Measurements from ENCODE around the gene OR56A4. TPM values are rescaled to one million over a fixed set of nuclear protein-coding genes. Genes with fewer than 3 reads are reported as not detected.

OR56A4 gene
- total RNA-seq, 1 experiment from 2014 or later: not detected

DNA sequence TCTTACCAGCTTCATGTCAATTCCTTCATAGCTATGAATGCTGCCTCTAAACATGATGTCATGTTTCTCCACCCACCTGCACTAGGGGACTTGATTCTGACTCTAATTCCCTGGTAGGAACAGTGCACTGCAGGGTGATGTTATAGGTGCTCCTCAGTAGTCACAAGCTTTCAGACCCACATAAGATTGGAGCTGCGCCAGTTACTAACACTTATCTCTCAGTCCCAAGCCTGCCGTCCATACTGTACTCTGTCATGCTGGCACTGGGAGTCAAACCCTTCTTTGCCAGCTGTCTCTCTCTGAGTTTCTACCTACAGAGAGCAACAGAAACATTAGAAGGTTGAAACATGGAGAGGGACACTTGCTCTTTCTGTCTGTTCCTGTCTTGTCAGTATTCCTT is 18.3 kb upstream of the OR56A4 start:
- Histone ChIP-seq H3K9me3 (ENCODE audit: control insufficient read depth, insufficient read depth, low read depth, low read length) (no peaks in the 10 kb centered on the region), H3K4me1 (ENCODE audit: control insufficient read depth, insufficient read depth, low read length) (no peaks in the 10 kb centered on the region), H3K27me3 (ENCODE audit: control insufficient read depth, insufficient read depth, low read length) (peaks cover 8% of the 10 kb centered on the region), H3K27ac (ENCODE audit: low read length) (no peak overlapping the region), H3K4me3 (ENCODE audit: low read depth in 2 of 2, low read length in 2 of 2) (no peak overlapping the region), H3K36me3 (ENCODE audit: control insufficient read depth, insufficient read depth, low read length) (no peaks in the 10 kb centered on the region)
- TF ChIP-seq POLR2AphosphoS5 (IDR thresholded peaks at IDR 0.05; ENCODE audit: low read depth, low read length): no peak
- TF ChIP-seq, protein P1, sequence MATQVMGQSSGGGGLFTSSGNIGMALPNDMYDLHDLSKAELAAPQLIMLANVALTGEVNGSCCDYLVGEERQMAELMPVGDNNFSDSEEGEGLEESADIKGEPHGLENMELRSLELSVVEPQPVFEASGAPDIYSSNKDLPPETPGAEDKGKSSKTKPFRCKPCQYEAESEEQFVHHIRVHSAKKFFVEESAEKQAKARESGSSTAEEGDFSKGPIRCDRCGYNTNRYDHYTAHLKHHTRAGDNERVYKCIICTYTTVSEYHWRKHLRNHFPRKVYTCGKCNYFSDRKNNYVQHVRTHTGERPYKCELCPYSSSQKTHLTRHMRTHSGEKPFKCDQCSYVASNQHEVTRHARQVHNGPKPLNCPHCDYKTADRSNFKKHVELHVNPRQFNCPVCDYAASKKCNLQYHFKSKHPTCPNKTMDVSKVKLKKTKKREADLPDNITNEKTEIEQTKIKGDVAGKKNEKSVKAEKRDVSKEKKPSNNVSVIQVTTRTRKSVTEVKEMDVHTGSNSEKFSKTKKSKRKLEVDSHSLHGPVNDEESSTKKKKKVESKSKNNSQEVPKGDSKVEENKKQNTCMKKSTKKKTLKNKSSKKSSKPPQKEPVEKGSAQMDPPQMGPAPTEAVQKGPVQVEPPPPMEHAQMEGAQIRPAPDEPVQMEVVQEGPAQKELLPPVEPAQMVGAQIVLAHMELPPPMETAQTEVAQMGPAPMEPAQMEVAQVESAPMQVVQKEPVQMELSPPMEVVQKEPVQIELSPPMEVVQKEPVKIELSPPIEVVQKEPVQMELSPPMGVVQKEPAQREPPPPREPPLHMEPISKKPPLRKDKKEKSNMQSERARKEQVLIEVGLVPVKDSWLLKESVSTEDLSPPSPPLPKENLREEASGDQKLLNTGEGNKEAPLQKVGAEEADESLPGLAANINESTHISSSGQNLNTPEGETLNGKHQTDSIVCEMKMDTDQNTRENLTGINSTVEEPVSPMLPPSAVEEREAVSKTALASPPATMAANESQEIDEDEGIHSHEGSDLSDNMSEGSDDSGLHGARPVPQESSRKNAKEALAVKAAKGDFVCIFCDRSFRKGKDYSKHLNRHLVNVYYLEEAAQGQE (IDR thresholded peaks at IDR 0.05; ENCODE audit: insufficient read depth in 1 of 2, low read depth in 2 of 2, low read length in 1 of 2): no peak
- no peak for TF ChIP-seq TCF7L2 (IDR thresholded peaks at IDR 0.05; ENCODE audit: low read depth, low read length)
- TF ChIP-seq SIN3A (IDR thresholded peaks at IDR 0.05; ENCODE audit: borderline replicate concordance, insufficient read depth, low read depth, low read length): no peak
- TF ChIP-seq, protein P2, sequence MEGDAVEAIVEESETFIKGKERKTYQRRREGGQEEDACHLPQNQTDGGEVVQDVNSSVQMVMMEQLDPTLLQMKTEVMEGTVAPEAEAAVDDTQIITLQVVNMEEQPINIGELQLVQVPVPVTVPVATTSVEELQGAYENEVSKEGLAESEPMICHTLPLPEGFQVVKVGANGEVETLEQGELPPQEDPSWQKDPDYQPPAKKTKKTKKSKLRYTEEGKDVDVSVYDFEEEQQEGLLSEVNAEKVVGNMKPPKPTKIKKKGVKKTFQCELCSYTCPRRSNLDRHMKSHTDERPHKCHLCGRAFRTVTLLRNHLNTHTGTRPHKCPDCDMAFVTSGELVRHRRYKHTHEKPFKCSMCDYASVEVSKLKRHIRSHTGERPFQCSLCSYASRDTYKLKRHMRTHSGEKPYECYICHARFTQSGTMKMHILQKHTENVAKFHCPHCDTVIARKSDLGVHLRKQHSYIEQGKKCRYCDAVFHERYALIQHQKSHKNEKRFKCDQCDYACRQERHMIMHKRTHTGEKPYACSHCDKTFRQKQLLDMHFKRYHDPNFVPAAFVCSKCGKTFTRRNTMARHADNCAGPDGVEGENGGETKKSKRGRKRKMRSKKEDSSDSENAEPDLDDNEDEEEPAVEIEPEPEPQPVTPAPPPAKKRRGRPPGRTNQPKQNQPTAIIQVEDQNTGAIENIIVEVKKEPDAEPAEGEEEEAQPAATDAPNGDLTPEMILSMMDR (IDR thresholded peaks at IDR 0.05): no peak
- ATAC-seq (no peak), DNase-seq (ENCODE audit: low read depth, low spot score) (no peak)
- intact Hi-C loops (cut with micrococcal nuclease; ENCODE audit: unreplicated experiment): no loop called here
- ChIA-PET POLR2A (no interaction called here), CTCF (no interaction called here)
- in situ Hi-C loops (cut with HindIII; ENCODE audit: low pct_unique_long_range_greater_than_20kb, low sequenced_read_pairs): no loop called here
- BruUV-seq (replicated peaks): no TSS peak

DNA sequence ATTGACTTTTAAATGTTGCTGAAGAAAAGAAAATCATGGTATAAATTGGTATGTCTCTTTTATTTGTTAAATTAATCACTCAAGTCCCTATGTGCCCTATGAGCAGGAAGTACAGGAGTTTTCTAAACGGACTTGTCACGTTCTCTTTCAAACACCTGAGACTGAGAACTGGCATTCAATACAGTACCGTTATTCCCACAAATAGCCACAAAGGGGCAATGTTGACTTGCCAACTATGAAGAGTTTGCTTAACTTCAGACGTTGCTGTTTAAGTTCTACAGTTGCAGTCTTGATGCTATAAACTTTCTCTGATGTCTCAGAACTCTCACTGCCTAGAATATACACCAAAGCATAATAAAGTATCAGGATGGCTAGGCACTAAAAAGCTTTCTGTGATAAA is 16.2 kb upstream of the OR56A4 start:
- no peak for TF ChIP-seq POLR2AphosphoS5 (IDR thresholded peaks at IDR 0.05; ENCODE audit: low read depth, low read length)
- TF ChIP-seq, protein P2 (IDR thresholded peaks at IDR 0.05): peak; percentile 71
- TF ChIP-seq, protein P1 (IDR thresholded peaks at IDR 0.05; ENCODE audit: insufficient read depth in 1 of 2, low read depth in 2 of 2, low read length in 1 of 2): no peak
- TF ChIP-seq SIN3A (IDR thresholded peaks at IDR 0.05; ENCODE audit: borderline replicate concordance, insufficient read depth, low read depth, low read length): no peak
- intact Hi-C loops (cut with micrococcal nuclease; ENCODE audit: unreplicated experiment) (loop anchor here (1.0 to 2.0 kb wide), 4 partner anchors 276 to 340 kb away; no protein-coding TSS in a partner anchor), in situ Hi-C loops (cut with HindIII; ENCODE audit: low pct_unique_long_range_greater_than_20kb, low sequenced_read_pairs) (no loop called here)
- ChIA-PET POLR2A (no interaction called here), CTCF (interaction anchor here (0.7 to 1.6 kb wide), 3 partner anchors 227 to 340 kb away, joined by 3 to 11 read pairs (median 5); no protein-coding TSS in a partner anchor)
- Histone ChIP-seq H3K27ac (ENCODE audit: low read length) (no peak overlapping the region), H3K27me3 (ENCODE audit: control insufficient read depth, insufficient read depth, low read length) (peaks cover 5% of the 10 kb centered on the region), H3K9me3 (ENCODE audit: control insufficient read depth, insufficient read depth, low read depth, low read length) (no peaks in the 10 kb centered on the region), H3K4me1 (ENCODE audit: control insufficient read depth, insufficient read depth, low read length) (no peaks in the 10 kb centered on the region), H3K4me3 (ENCODE audit: low read depth in 2 of 2, low read length in 2 of 2) (no peak overlapping the region), H3K36me3 (ENCODE audit: control insufficient read depth, insufficient read depth, low read length) (no peaks in the 10 kb centered on the region)
- peak; percentile 58 for DNase-seq (ENCODE audit: low read depth, low spot score)
- no TSS peak for BruUV-seq (replicated peaks)
- ATAC-seq: peak; percentile 93

Data from Panc1 (cell line).